Mesothelial cell of epicardium (in vitro differentiated cells): ENCODE measurements around the gene KCTD5. TPM values are rescaled to one million over a fixed set of nuclear protein-coding genes. Genes with fewer than 3 reads are reported as not detected.

ENCODE experiments used
- DNase-seq, 2 experiments: peaks; one replicate each; pipeline ENCODE4 v3.0.0; 2021; ENCODE audit warnings: low spot score in 2 of 2; ENCODE audit not compliant: unreplicated experiment in 2 of 2
- H3K27ac Mint-ChIP-seq: 2 replicates; pipeline ENCODE4 v1.8.0; 2021; ENCODE audit warnings: mixed read lengths
- H3K27me3 Mint-ChIP-seq: 2 replicates; pipeline ENCODE4 v1.8.0; 2021; ENCODE audit warnings: low read depth, mixed read lengths
- H3K36me3 Mint-ChIP-seq: 2 replicates; pipeline ENCODE4 v1.8.0; 2021; ENCODE audit warnings: mixed read lengths
- H3K4me1 Mint-ChIP-seq: 2 replicates; pipeline ENCODE4 v1.8.0; 2021; ENCODE audit warnings: mixed read lengths
- H3K4me3 Mint-ChIP-seq: 2 replicates; pipeline ENCODE4 v1.8.0; 2021; ENCODE audit warnings: mild to moderate bottlenecking, moderate library complexity, mixed read lengths
- H3K9me3 Mint-ChIP-seq: 2 replicates; pipeline ENCODE4 v1.8.0; 2021; ENCODE audit warnings: mixed read lengths
- CTCF ChIP-seq: fragments of 200-600 bp; sonication (generic); IDR thresholded peaks from one replicate; pipeline ENCODE4 v1.5.0; 2021; ENCODE audit warnings: antibody characterized with exemption; ENCODE audit not compliant: unreplicated experiment
- total RNA-seq: library from RNA; stranded (reverse); gene quantifications from 3 replicates; pipeline ENCODE4 v1.2.1, GENCODE V29; 2021

KCTD5 gene
- total RNA-seq, 1 donor from 2014 or later, result 23.5 TPM

GRCh38 chr16:2705351-2705750, 23.0 kb downstream of the KCTD5 start:
- Mint-ChIP-seq H3K27ac (no peak overlapping the region), H3K4me3 (no peak overlapping the region), H3K9me3 (no peaks in the 10 kb centered on the region), H3K4me1 (no peaks in the 10 kb centered on the region), H3K36me3 (peaks cover 4% of the 10 kb centered on the region), H3K27me3 (no peaks in the 10 kb centered on the region)
- DNase-seq, result no peak
- no peak for TF ChIP-seq CTCF

- DNase-seq, result no peak
- no peak for TF ChIP-seq CTCF
- H3K27me3 Mint-ChIP-seq, result no peaks in the 10 kb centered on the region
- peaks cover 4% of the 10 kb centered on the region for H3K36me3 Mint-ChIP-seq
- no peak overlapping the region for H3K27ac Mint-ChIP-seq
- no peaks in the 10 kb centered on the region for H3K4me1 Mint-ChIP-seq
- no peaks in the 10 kb centered on the region for H3K9me3 Mint-ChIP-seq
- H3K4me3 Mint-ChIP-seq, result no peak overlapping the region
Measured at GRCh38 chr16:2706085-2706484, 23.8 kb downstream of the KCTD5 start.

GRCh38 chr16:2706611-2707311, 24.4 kb downstream of the KCTD5 start:
- Mint-ChIP-seq H3K27me3 (no peaks in the 10 kb centered on the region), H3K36me3 (peaks cover 4% of the 10 kb centered on the region), H3K27ac (no peak overlapping the region), H3K9me3 (no peaks in the 10 kb centered on the region), H3K4me1 (no peaks in the 10 kb centered on the region), H3K4me3 (no peak overlapping the region)
- no peak for TF ChIP-seq CTCF
- no peak for DNase-seq

- H3K4me1 Mint-ChIP-seq, result no peaks in the 10 kb centered on the region
- H3K27me3 Mint-ChIP-seq, result peaks cover 2% of the 10 kb centered on the region
- DNase-seq, result no peak
- H3K27ac Mint-ChIP-seq, result no peak overlapping the region
- H3K36me3 Mint-ChIP-seq, result peaks cover 4% of the 10 kb centered on the region
- H3K9me3 Mint-ChIP-seq, result no peaks in the 10 kb centered on the region
- TF ChIP-seq CTCF, result no peak
- H3K4me3 Mint-ChIP-seq, result no peak overlapping the region
Measured at GRCh38 chr16:2707368-2708289, 25.3 kb downstream of the KCTD5 start.

GRCh38 chr16:2708290-2708639, 25.9 kb downstream of the KCTD5 start:
- no peak for DNase-seq
- Mint-ChIP-seq H3K4me3 (no peak overlapping the region), H3K9me3 (no peaks in the 10 kb centered on the region), H3K27ac (no peak overlapping the region), H3K27me3 (peaks cover 2% of the 10 kb centered on the region), H3K4me1 (no peaks in the 10 kb centered on the region), H3K36me3 (peaks cover 4% of the 10 kb centered on the region)
- TF ChIP-seq CTCF, result no peak
